Mesothelial cell of epicardium (in vitro differentiated cells): ENCODE results near the gene GOLGA7B. TPM values are rescaled to one million over a fixed set of nuclear protein-coding genes. Genes with fewer than 3 reads are reported as not detected.

ENCODE experiments used
- DNase-seq, 2 experiments: peaks; one replicate each; pipeline ENCODE4 v3.0.0; 2021; ENCODE audit warnings: low spot score in 2 of 2; ENCODE audit not compliant: unreplicated experiment in 2 of 2
- H3K27ac Mint-ChIP-seq: 2 replicates; pipeline ENCODE4 v1.8.0; 2021; ENCODE audit warnings: mixed read lengths
- H3K27me3 Mint-ChIP-seq: 2 replicates; pipeline ENCODE4 v1.8.0; 2021; ENCODE audit warnings: low read depth, mixed read lengths
- H3K36me3 Mint-ChIP-seq: 2 replicates; pipeline ENCODE4 v1.8.0; 2021; ENCODE audit warnings: mixed read lengths
- H3K4me1 Mint-ChIP-seq: 2 replicates; pipeline ENCODE4 v1.8.0; 2021; ENCODE audit warnings: mixed read lengths
- H3K4me3 Mint-ChIP-seq: 2 replicates; pipeline ENCODE4 v1.8.0; 2021; ENCODE audit warnings: mild to moderate bottlenecking, moderate library complexity, mixed read lengths
- H3K9me3 Mint-ChIP-seq: 2 replicates; pipeline ENCODE4 v1.8.0; 2021; ENCODE audit warnings: mixed read lengths
- total RNA-seq: library from RNA; stranded (reverse); gene quantifications from 3 replicates; pipeline ENCODE4 v1.2.1, GENCODE V29; 2021
- TF ChIP-seq, protein P1 (sequence below): fragments of 200-600 bp; sonication (generic); IDR thresholded peaks from one replicate; pipeline ENCODE4 v1.5.0; 2021; ENCODE audit warnings: antibody characterized with exemption; ENCODE audit not compliant: unreplicated experiment

GOLGA7B gene
- total RNA-seq, 1 donor from 2014 or later = 0.16 TPM

DNA sequence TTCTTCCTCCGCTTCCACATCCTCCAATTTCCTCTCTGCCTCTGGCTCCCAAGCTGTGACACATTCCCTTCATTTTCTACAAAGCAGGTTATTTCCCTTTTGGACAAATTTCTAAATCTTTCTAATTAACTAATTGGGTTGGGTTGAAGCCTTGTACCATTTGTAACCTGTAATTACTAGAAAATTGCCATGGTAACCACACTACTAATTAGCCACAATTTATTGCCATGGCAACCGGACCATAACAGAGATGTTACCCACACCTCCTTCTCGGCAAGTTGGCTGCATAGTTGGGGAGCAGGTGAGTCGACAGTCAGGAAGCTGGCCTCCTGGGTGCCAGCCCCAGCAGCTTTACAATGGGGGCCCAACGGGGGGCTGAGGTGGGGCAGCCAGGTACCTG lies 61.6 kb downstream of the GOLGA7B start:
- Mint-ChIP-seq H3K9me3 (no peaks in the 10 kb centered on the region), H3K27me3 (peaks cover 85% of the 10 kb centered on the region), H3K4me3 (no peak overlapping the region), H3K27ac (no peak overlapping the region), H3K4me1 (no peaks in the 10 kb centered on the region), H3K36me3 (no peaks in the 10 kb centered on the region)
- DNase-seq = no peak
- TF ChIP-seq, protein P1, sequence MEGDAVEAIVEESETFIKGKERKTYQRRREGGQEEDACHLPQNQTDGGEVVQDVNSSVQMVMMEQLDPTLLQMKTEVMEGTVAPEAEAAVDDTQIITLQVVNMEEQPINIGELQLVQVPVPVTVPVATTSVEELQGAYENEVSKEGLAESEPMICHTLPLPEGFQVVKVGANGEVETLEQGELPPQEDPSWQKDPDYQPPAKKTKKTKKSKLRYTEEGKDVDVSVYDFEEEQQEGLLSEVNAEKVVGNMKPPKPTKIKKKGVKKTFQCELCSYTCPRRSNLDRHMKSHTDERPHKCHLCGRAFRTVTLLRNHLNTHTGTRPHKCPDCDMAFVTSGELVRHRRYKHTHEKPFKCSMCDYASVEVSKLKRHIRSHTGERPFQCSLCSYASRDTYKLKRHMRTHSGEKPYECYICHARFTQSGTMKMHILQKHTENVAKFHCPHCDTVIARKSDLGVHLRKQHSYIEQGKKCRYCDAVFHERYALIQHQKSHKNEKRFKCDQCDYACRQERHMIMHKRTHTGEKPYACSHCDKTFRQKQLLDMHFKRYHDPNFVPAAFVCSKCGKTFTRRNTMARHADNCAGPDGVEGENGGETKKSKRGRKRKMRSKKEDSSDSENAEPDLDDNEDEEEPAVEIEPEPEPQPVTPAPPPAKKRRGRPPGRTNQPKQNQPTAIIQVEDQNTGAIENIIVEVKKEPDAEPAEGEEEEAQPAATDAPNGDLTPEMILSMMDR = no peak

GRCh38 chr10:97913193-97913592 lies 63.5 kb downstream of the GOLGA7B start:
- Mint-ChIP-seq H3K9me3 (no peaks in the 10 kb centered on the region), H3K4me3 (no peak overlapping the region), H3K4me1 (no peaks in the 10 kb centered on the region), H3K27me3 (peaks cover 84% of the 10 kb centered on the region), H3K36me3 (no peaks in the 10 kb centered on the region), H3K27ac (no peak overlapping the region)
- TF ChIP-seq, protein P1 = no peak
- no peak for DNase-seq

GRCh38 chr10:97913614-97914013 lies 64.0 kb downstream of the GOLGA7B start:
- TF ChIP-seq, protein P1 = no peak
- no peaks in the 10 kb centered on the region for H3K4me1 Mint-ChIP-seq
- H3K4me3 Mint-ChIP-seq = no peak overlapping the region
- no peak for DNase-seq
- no peaks in the 10 kb centered on the region for H3K9me3 Mint-ChIP-seq
- no peak overlapping the region for H3K27ac Mint-ChIP-seq
- H3K36me3 Mint-ChIP-seq = no peaks in the 10 kb centered on the region
- H3K27me3 Mint-ChIP-seq = peaks cover 84% of the 10 kb centered on the region

DNA sequence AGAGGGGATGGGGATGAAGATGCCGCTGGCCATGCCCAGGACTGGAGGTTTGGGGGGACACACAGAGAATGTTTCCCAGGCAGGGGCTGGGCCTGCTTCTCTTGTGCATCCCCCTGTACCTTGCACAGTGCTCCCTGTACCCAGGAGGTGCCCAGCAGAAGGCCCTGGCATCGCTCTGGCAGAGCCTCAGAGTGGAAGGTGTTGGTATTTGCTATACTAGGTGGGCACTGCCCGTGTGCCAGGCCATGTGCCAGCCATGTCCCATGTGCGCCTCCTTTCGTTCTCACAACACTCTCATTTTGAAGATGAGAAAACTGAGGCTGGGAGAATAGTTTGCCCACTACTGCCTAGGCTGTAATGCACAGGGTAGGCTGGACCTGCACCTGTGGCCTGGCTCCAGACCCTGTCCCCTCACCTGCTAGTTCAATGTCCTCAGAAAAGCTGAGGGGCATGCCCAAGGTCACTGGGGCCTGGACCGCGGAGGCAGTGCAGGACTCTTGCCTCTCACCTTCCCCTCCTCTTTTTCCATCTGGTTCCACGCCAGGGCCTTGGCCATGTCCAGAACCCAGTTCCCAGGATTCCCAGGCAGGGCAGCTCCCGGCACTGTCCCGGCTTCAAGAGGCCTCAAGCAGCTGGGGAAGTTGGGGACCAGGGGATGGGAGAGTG lies 64.7 kb downstream of the GOLGA7B start:
- DNase-seq = no peak
- Mint-ChIP-seq H3K9me3 (no peaks in the 10 kb centered on the region), H3K4me3 (no peak overlapping the region), H3K27me3 (peaks cover 84% of the 10 kb centered on the region), H3K27ac (no peak overlapping the region), H3K36me3 (no peaks in the 10 kb centered on the region), H3K4me1 (no peaks in the 10 kb centered on the region)
- TF ChIP-seq, protein P1 = no peak

DNA sequence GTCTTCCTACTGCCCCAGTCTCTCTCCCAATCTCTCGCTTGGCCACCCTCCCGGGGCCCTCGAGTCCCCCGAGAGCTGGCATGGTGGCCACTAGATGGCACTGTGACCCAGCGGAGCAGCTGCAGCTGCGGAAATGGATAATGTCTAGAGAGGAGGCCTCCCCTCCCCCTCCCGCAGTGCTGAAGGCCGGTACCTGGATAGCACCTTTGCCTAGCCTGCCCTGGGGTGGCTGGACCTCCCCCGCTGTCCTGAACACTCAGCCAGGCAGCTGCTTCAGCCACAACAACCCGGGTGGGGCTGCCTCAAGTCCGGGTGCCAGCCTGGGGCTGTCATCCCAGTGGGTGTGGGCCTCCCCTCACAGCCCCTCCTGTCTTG lies 65.2 kb downstream of the GOLGA7B start:
- Mint-ChIP-seq H3K36me3 (no peaks in the 10 kb centered on the region), H3K27ac (no peak overlapping the region)

More for the DNA sequence above, 65.2 kb downstream of the GOLGA7B start:
- TF ChIP-seq, protein P1 = peak; percentile 71
- no peaks in the 10 kb centered on the region for H3K4me1 Mint-ChIP-seq
- H3K9me3 Mint-ChIP-seq = no peaks in the 10 kb centered on the region
- H3K4me3 Mint-ChIP-seq = no peak overlapping the region
- H3K27me3 Mint-ChIP-seq = peaks cover 83% of the 10 kb centered on the region
- peak; percentile 65 to 83 for DNase-seq
